GM21390 (cell line): ENCODE measurements around the gene PLOD3.

ENCODE experiments used
- ATAC-seq: cut with Tn5 transposase; IDR thresholded peaks from one replicate; pipeline ENCODE4 v1.9.1; 2021; ENCODE audit not compliant: unreplicated experiment

PLOD3 gene

GRCh38 chr7:101186194-101186593 lies 31.2 kb downstream of the PLOD3 start:
- ATAC-seq = no peak

- ATAC-seq = no peak
These were observed 32.0 kb downstream of the PLOD3 start for GRCh38 chr7:101185258-101185839.

- ATAC-seq = no peak
These were observed 37.1 kb downstream of the PLOD3 start, which contains the start of gene NAT16 for GRCh38 chr7:101180130-101180755. TSS of gene NAT16 (minus strand) at chr7:101180293. CDS start at chr7:101174807, 5,486 bp downstream.

- no peak for ATAC-seq
These were observed 37.7 kb downstream of the PLOD3 start for GRCh38 chr7:101179713-101180112.

GRCh38 chr7:101179117-101179516 lies 38.3 kb downstream of the PLOD3 start:
- no peak for ATAC-seq

- ATAC-seq = no peak
These were observed 39.7 kb downstream of the PLOD3 start for GRCh38 chr7:101177644-101178043.

- no peak for ATAC-seq
These were observed 41.7 kb downstream of the PLOD3 start for GRCh38 chr7:101175664-101176063.

GRCh38 chr7:101174322-101174854 lies 43.0 kb downstream of the PLOD3 start:
- no peak for ATAC-seq

- ATAC-seq = no peak
These were observed 43.6 kb downstream of the PLOD3 start for GRCh38 chr7:101173752-101174244.

GRCh38 chr7:101172854-101173751 lies 44.3 kb downstream of the PLOD3 start:
- ATAC-seq = no peak

GRCh38 chr7:101172005-101172853 lies 45.2 kb downstream of the PLOD3 start:
- ATAC-seq = no peak

- ATAC-seq = no peak
These were observed 45.9 kb downstream of the PLOD3 start for GRCh38 chr7:101171442-101171837.

- no peak for ATAC-seq
These were observed 46.6 kb downstream of the PLOD3 start for GRCh38 chr7:101170617-101171441.

- no peak for ATAC-seq
These were observed 47.4 kb downstream of the PLOD3 start for GRCh38 chr7:101169838-101170551.

GRCh38 chr7:101169110-101169837 lies 48.1 kb downstream of the PLOD3 start:
- no peak for ATAC-seq

GRCh38 chr7:101168412-101169049 lies 48.9 kb downstream of the PLOD3 start:
- no peak for ATAC-seq

- ATAC-seq = no peak
These were observed 49.6 kb downstream of the PLOD3 start for GRCh38 chr7:101167645-101168411.
